H1 (cell line): ENCODE data around the gene KIF27. TPM values are rescaled to one million over a fixed set of nuclear protein-coding genes. Genes with fewer than 3 reads are reported as not detected.

Source experiments
- CTCF ChIA-PET: fragments of 300-600 bp; sonication (Branson Sonifier 250); formaldehyde crosslinking; loops from one replicate; lab custom pipeline; 2021; ENCODE audit not compliant: partially characterized antibody; lab: Charles Lee
- POLR2A ChIA-PET: fragments of 300-600 bp; sonication (Branson Sonifier 250); formaldehyde crosslinking; loops from one replicate; lab custom pipeline; 2021; ENCODE audit warnings: inconsistent platforms; ENCODE audit not compliant: partially characterized antibody; lab: Charles Lee
- DNase-seq, 2 experiments: peaks; one replicate each; pipeline versions ENCODE4 v3.0.0 to v3.0.0-alpha.2; 2010 to 2022; ENCODE audit warnings: low spot score in 2 of 2, low read depth in 1 of 2, mixed read lengths in 1 of 2
- FAIRE-seq: peaks from 2 replicates; lab custom pipeline; 2011; peaks lifted over from hg19 to GRCh38; lab: Jason Lieb, UNC
- H2AFZ ChIP-seq: 2 replicates; pipeline ENCODE4 v1.8.1; 2012; ENCODE audit warnings: low read length, inconsistent platforms
- H2AK5ac ChIP-seq: 2 replicates; pipeline ENCODE4 v1.6.1; 2013; ENCODE audit warnings: low read depth, low read length
- H2BK120ac ChIP-seq: replicated peaks from 2 replicates; pipeline ENCODE3; 2013; ENCODE audit warnings: low read depth, low read length, inconsistent platforms
- H2BK12ac ChIP-seq: 2 replicates; pipeline ENCODE4 v1.6.1; 2013; ENCODE audit warnings: low read depth, low read length
- H2BK15ac ChIP-seq: 2 replicates; pipeline ENCODE4 v1.6.1; 2013; ENCODE audit warnings: low read length
- H2BK20ac ChIP-seq: 2 replicates; pipeline ENCODE4 v1.6.1; 2013; ENCODE audit warnings: low read length
- H2BK5ac ChIP-seq: 2 replicates; pipeline ENCODE4 v1.6.1; 2013; ENCODE audit warnings: low read depth, low read length
- H3K14ac ChIP-seq: 2 replicates; pipeline ENCODE4 v1.6.1; 2013; ENCODE audit warnings: inconsistent platforms; ENCODE audit not compliant: insufficient read length
- H3K18ac ChIP-seq: 2 replicates; pipeline ENCODE4 v1.6.1; 2013; ENCODE audit warnings: low read length; ENCODE audit errors: extremely low read depth
- H3K23ac ChIP-seq: 2 replicates; pipeline ENCODE4 v1.6.1; 2013; ENCODE audit warnings: inconsistent platforms; ENCODE audit not compliant: insufficient read length
- H3K23me2 ChIP-seq: 2 replicates; pipeline ENCODE4 v1.6.1; 2013; ENCODE audit warnings: low read depth, low read length
- H3K27ac ChIP-seq: 2 replicates; pipeline ENCODE4 v1.6.1; 2011; ENCODE audit warnings: low read depth, low read length, inconsistent platforms
- H3K27me3 ChIP-seq, 4 experiments: replicated peaks in 1 of 4; 1 replicate in 1 of 4; 2 replicates in 3 of 4; pipeline versions ENCODE4 v1.6.1 to v1.8.1; 2011 to 2013; ENCODE audit warnings: low read length in 3 of 4, mild to moderate bottlenecking in 3 of 4, inconsistent platforms in 2 of 4, mixed read lengths in 2 of 4, moderate library complexity in 1 of 4; ENCODE audit not compliant: control insufficient read depth in 3 of 4, insufficient read depth in 3 of 4; ENCODE audit errors: extremely low read depth in 1 of 4
- H3K36me3 ChIP-seq, 4 experiments: 2 replicates each; pipeline versions ENCODE4 v1.6.1 to v1.8.1; 2011 to 2013; ENCODE audit warnings: mild to moderate bottlenecking in 4 of 4, low read length in 3 of 4, moderate library complexity in 2 of 4, control low read depth in 1 of 4, inconsistent platforms in 1 of 4; ENCODE audit not compliant: insufficient read depth in 4 of 4, control insufficient read depth in 2 of 4
- H3K4ac ChIP-seq: replicated peaks from 2 replicates; pipeline ENCODE3; 2013; ENCODE audit warnings: low read length, low read depth, mixed read lengths, inconsistent platforms; ENCODE audit not compliant: insufficient read length
- H3K4me1 ChIP-seq, 4 experiments: replicated peaks in 1 of 4; 1 replicate in 1 of 4; 2 replicates in 3 of 4; pipeline versions ENCODE4 v1.6.1 to v1.8.1; 2011 to 2013; ENCODE audit warnings: low read length in 3 of 4, inconsistent platforms in 2 of 4, mixed read lengths in 1 of 4; ENCODE audit not compliant: insufficient read depth in 4 of 4, control insufficient read depth in 3 of 4
- H3K4me2 ChIP-seq, 2 experiments: 2 replicates each; pipeline versions ENCODE4 v1.6.1 to v1.8.1; 2011 to 2013; ENCODE audit warnings: low read depth in 2 of 2, low read length in 2 of 2, control low read depth in 1 of 2, inconsistent platforms in 1 of 2, mild to moderate bottlenecking in 1 of 2; ENCODE audit not compliant: insufficient read depth in 1 of 2
- H3K4me3 ChIP-seq, 4 experiments: fragments of 200-600, 300-600 bp in 1 of 4; sonication (generic), shearing (Covaris generic), sonication (Bioruptor Twin) in 1 of 4; 2 replicates each; pipeline versions ENCODE4 v1.5.1 to v1.8.1; 2011 to 2016; ENCODE audit warnings: low read length in 4 of 4, low read depth in 3 of 4, control low read depth in 2 of 4, inconsistent platforms in 2 of 4, mild to moderate bottlenecking in 2 of 4, mixed read lengths in 1 of 4, moderate library complexity in 1 of 4; ENCODE audit not compliant: insufficient read depth in 2 of 4; ENCODE audit errors: extremely low read depth in 1 of 4
- H3K56ac ChIP-seq: replicated peaks from 2 replicates; pipeline ENCODE3; 2013; ENCODE audit warnings: low read depth, mild to moderate bottlenecking, mixed read lengths, low read length, inconsistent platforms; ENCODE audit not compliant: insufficient read length
- H3K79me1 ChIP-seq: 2 replicates; pipeline ENCODE4 v1.6.1; 2013; ENCODE audit warnings: low read depth, low read length, control low read depth
- H3K79me2 ChIP-seq, 2 experiments: 2 replicates each; pipeline versions ENCODE4 v1.6.1 to v1.8.1; 2012 to 2013; ENCODE audit warnings: low read length in 2 of 2, mild to moderate bottlenecking in 2 of 2, inconsistent platforms in 1 of 2; ENCODE audit not compliant: insufficient read depth in 2 of 2, control insufficient read depth in 1 of 2
- H3K9ac ChIP-seq, 4 experiments: replicated peaks in 1 of 4; 1 replicate in 1 of 4; 2 replicates in 3 of 4; pipeline versions ENCODE4 v1.6.1 to v1.8.1; 2011 to 2013; ENCODE audit warnings: low read depth in 3 of 4, low read length in 3 of 4, control low read depth in 2 of 4, mild to moderate bottlenecking in 2 of 4, moderate library complexity in 2 of 4, inconsistent platforms in 1 of 4; ENCODE audit errors: extremely low read depth in 1 of 4
- H3K9me3 ChIP-seq, 2 experiments: 2 replicates each; pipeline versions ENCODE4 v1.6.1 to v1.8.1; 2012 to 2013; ENCODE audit warnings: mild to moderate bottlenecking in 2 of 2, moderate library complexity in 2 of 2, control low read depth in 1 of 2, inconsistent platforms in 1 of 2, low read depth in 1 of 2, low read length in 1 of 2, mixed read lengths in 1 of 2; ENCODE audit not compliant: insufficient read depth in 2 of 2
- H4K20me1 ChIP-seq, 2 experiments: replicated peaks in 1 of 2; 2 replicates each; pipeline versions ENCODE3 to v1.8.1; 2011 to 2013; ENCODE audit warnings: inconsistent platforms in 2 of 2, low read length in 2 of 2, mild to moderate bottlenecking in 1 of 2; ENCODE audit not compliant: insufficient read depth in 2 of 2, control insufficient read depth in 1 of 2
- H4K5ac ChIP-seq: 2 replicates; pipeline ENCODE4 v1.6.1; 2013; ENCODE audit warnings: low read length, low read depth, mixed read lengths, inconsistent platforms; ENCODE audit not compliant: insufficient read length
- H4K8ac ChIP-seq: 2 replicates; pipeline ENCODE4 v1.8.0; 2013; ENCODE audit warnings: mild to moderate bottlenecking, moderate library complexity, low read length, inconsistent platforms; ENCODE audit not compliant: insufficient read depth; ENCODE audit errors: extremely low read depth
- H4K91ac ChIP-seq: replicated peaks from 2 replicates; pipeline ENCODE3; 2013; ENCODE audit warnings: low read length, mixed read lengths, inconsistent platforms; ENCODE audit not compliant: insufficient read length
- RNF2 ChIP-seq: fragments of 200-900, 300-1000 bp; sonication (generic); IDR thresholded peaks from 2 replicates; pipeline ENCODE4 v1.7.1; 2016; ENCODE audit warnings: borderline replicate concordance, low read depth, mild to moderate bottlenecking, antibody characterized with exemption, low read length; ENCODE audit not compliant: poor library complexity, severe bottlenecking; ENCODE audit errors: missing control alignments
- WGBS, 2 experiments: shearing (Covaris generic) in 1 of 2; methylation state at CpG; one replicate each; pipeline versions ENCODE4 v1.1.6 to v1.1.7; 2013 to 2015; ENCODE audit warnings: low lambda C conversion rate in 2 of 2, mixed read lengths in 2 of 2, inconsistent platforms in 1 of 2, low coverage in 1 of 2, missing lambda C conversion rate in 1 of 2; ENCODE audit not compliant: insufficient replicate concordance in 2 of 2, insufficient coverage in 1 of 2, insufficient read length in 1 of 2; ENCODE audit errors: extremely low coverage in 1 of 2, missing lambda C conversion rate in 1 of 2; 5-methylcytosine and 5-hydroxymethylcytosine counted together
- long read RNA-seq, 2 experiments: library from RNA in 1 of 2; library from capped mRNA in 1 of 2; stranded (forward); transcript quantifications; one replicate each; pipeline ENCODE4 v2.0.0, GENCODE V29; 2021; ENCODE audit warnings: inconsistent platforms in 1 of 2
- polyA minus RNA-seq, 3 experiments: library from RNA; depleted of rRNA, polyadenylated mRNA; stranded (reverse); fragments of >200 nt; gene quantifications; 1 replicate in 2 of 3; 2 replicates in 1 of 3; pipeline ENCODE4 v1.2.3, GENCODE V29; 2011
- polyA plus RNA-seq, 7 experiments: library from polyadenylated mRNA; depleted of rRNA in 3 of 7; stranded (reverse) in 5 of 7; unstranded in 2 of 7; fragments of >200 nt in 5 of 7; fragments of 200-250 nt in 2 of 7; gene quantifications; 1 replicate in 5 of 7; 2 replicates in 1 of 7; 4 replicates in 1 of 7; pipeline versions ENCODE4 v1.2.1 to v1.2.3, GENCODE V29; 2011 to 2013; ENCODE audit warnings: missing spikeins in 2 of 7, mixed read lengths in 2 of 7
- total RNA-seq: library from RNA; stranded (reverse); fragmentation: NEBNext Ultra II Directional; extraction: Animal tissue kit (Norgen Biotek cat#: 25700); gene quantifications from 2 replicates; pipeline ENCODE4 v1.2.1, GENCODE V29; 2021

KIF27 gene, protein sequence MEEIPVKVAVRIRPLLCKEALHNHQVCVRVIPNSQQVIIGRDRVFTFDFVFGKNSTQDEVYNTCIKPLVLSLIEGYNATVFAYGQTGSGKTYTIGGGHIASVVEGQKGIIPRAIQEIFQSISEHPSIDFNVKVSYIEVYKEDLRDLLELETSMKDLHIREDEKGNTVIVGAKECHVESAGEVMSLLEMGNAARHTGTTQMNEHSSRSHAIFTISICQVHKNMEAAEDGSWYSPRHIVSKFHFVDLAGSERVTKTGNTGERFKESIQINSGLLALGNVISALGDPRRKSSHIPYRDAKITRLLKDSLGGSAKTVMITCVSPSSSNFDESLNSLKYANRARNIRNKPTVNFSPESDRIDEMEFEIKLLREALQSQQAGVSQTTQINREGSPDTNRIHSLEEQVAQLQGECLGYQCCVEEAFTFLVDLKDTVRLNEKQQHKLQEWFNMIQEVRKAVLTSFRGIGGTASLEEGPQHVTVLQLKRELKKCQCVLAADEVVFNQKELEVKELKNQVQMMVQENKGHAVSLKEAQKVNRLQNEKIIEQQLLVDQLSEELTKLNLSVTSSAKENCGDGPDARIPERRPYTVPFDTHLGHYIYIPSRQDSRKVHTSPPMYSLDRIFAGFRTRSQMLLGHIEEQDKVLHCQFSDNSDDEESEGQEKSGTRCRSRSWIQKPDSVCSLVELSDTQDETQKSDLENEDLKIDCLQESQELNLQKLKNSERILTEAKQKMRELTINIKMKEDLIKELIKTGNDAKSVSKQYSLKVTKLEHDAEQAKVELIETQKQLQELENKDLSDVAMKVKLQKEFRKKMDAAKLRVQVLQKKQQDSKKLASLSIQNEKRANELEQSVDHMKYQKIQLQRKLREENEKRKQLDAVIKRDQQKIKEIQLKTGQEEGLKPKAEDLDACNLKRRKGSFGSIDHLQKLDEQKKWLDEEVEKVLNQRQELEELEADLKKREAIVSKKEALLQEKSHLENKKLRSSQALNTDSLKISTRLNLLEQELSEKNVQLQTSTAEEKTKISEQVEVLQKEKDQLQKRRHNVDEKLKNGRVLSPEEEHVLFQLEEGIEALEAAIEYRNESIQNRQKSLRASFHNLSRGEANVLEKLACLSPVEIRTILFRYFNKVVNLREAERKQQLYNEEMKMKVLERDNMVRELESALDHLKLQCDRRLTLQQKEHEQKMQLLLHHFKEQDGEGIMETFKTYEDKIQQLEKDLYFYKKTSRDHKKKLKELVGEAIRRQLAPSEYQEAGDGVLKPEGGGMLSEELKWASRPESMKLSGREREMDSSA (N-terminal part only)
- total RNA-seq (4.6 and 7.0 TPM in 2 replicates), polyA plus RNA-seq (2011; rRNA removed) (0.24 and 0.47 TPM in 2 replicates), polyA minus RNA-seq (2011; rRNA and poly(A)+ RNA removed) (1.5 and 3.1 TPM in 2 replicates)
- 1.00 TPM for polyA plus RNA-seq (2011; cell fraction: cytosol; rRNA removed)
- polyA plus RNA-seq (2011; cell fraction: nucleus; rRNA removed) = 0.78 TPM
- 1.1 to 2.6 TPM (median 1.3 TPM) in 4 replicates for polyA plus RNA-seq (2012, experiment 1 of 2)
- polyA plus RNA-seq (2012, experiment 2 of 2) = 0.08 TPM
- 2.5 TPM for polyA plus RNA-seq (2013, experiment 1 of 2)
- polyA plus RNA-seq (2013, experiment 2 of 2) = 2.4 TPM
- 1.3 TPM for polyA minus RNA-seq (2011; cell fraction: cytosol; rRNA and poly(A)+ RNA removed)
- 6.1 TPM for polyA minus RNA-seq (2011; cell fraction: nucleus; rRNA and poly(A)+ RNA removed)
- long read RNA-seq, experiment 1, partial matches to known transcripts = 0 of 1 reads
- long read RNA-seq, experiment 1, other reads (novel, unspliced or antisense) = 1 of 1 reads
- long read RNA-seq, experiment 2 = 0 reads

DNA sequence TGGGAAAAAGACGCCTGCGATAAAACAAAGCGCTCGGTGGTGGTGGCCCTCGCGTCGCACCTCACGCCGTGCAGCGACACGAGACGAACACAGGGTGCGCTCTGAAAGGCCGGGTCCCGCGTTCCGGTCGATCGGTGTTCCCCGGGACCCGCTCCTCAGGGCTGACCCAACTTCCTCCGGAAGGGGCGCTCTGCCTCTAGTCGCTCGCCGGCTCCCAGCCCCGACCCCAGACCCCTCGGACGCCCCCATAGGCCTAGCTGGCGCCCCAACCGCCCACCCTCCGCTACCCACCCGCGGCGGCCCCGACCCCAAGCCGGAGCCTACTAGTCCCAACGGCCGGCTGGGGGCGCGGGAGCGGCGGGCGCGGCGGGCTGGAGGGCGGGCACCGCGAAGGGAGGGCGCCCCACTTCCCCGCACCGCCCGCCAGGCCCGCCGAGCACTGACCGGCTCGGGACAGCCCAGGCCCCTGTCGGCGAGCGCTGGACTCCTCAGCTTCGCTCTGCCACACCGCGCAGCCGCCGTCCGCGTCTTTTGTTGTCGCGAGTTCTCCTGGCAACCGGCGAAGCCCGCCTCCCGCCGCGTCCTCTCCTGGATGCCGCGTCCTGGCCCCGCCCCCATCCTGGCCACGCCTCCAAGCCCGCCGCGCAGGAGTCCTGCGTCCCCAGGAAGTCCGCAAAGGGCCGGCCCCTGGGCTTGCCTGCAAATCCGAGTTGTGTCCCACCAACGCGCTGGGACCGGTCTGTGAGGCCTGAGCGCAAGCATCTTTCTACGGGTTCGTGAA lies at the start of gene KIF27:
Gene KIF27 (minus strand): TSS at position 506 of the 781 bp plus-strand sequence. CDS start 5,841 bp downstream, outside the sequence.
- Histone ChIP-seq H3K4me2 (peak within 1 kb of the TSS; percentile 60 to 80), H4K8ac (peak within 1 kb of the TSS; percentile 72; the same call in 1 of the 2 replicates), H4K91ac (no peak within 1 kb of the TSS), H2BK120ac (no peak within 1 kb of the TSS), H3K4me3 (peak within 1 kb of the TSS; percentile 35 to 62 (median 47)), H3K79me1 (no peaks in the 10 kb centered on the region), H3K4me1 (peaks cover 0 to 2% (median 0%) of the 10 kb centered on the region in 4 experiments; a peak in 2 of 7 replicates), H4K5ac (peak within 1 kb of the TSS; percentile 4), H2BK15ac (no peak within 1 kb of the TSS), H3K9me3 (no peaks in the 10 kb centered on the region), H3K79me2 (no peaks in the 10 kb centered on the region), H2AFZ (peak within 1 kb of the TSS; percentile 30), H3K14ac (no peak within 1 kb of the TSS), H2BK20ac (no peak within 1 kb of the TSS), H3K23me2 (no peaks in the 10 kb centered on the region), H3K4ac (no peak within 1 kb of the TSS), H2AK5ac (no peak within 1 kb of the TSS), H3K23ac (no peak within 1 kb of the TSS), H3K9ac (peak within 1 kb of the TSS; percentile 76 to 96 (median 79)), H3K36me3 (no peaks in the 10 kb centered on the region), H2BK12ac (no peak within 1 kb of the TSS), H3K18ac (no peak within 1 kb of the TSS; the same call in 1 of the 2 replicates), H3K56ac (no peak within 1 kb of the TSS), H4K20me1 (no peaks in the 10 kb centered on the region), H3K27me3 (no peaks in the 10 kb centered on the region), H2BK5ac (peak within 1 kb of the TSS; percentile 85), H3K27ac (peak within 1 kb of the TSS; percentile 81)
- WGBS, 2 experiments = 1% methylated on average over 27 of the region's 92 CpGs; no CpG with 5 or more reads in 1 of the 2 experiments
- POLR2A ChIA-PET = interaction anchor here (0.5 to 4.3 kb wide), 24 partner anchors 10 to 578 kb away, joined by 3 to 43 read pairs (median 4); partner anchors contain the start of genes HNRNPK, RMI1 and UBQLN1
- FAIRE-seq = no peak
- DNase-seq = peak; percentile 93 to 100
- CTCF ChIA-PET = interaction anchor here (0.6 to 1.8 kb wide), 15 partner anchors 9 to 1562 kb away, joined by 3 to 5 read pairs (median 3); no protein-coding TSS in a partner anchor
- no peak for TF ChIP-seq RNF2
